Gastroesophageal sphincter (tissue), 3 donors: Measurements from ENCODE around the gene GRB2.

Experiments used
- CTCF ChIP-seq, 4 experiments: fragments of 200-600 bp in 2 of 4; fragments of 450-650 bp in 2 of 4; sonication (generic) in 1 of 4; IDR thresholded peaks; one replicate each; pipeline ENCODE4 v1.5.1; 2017 to 2019; ENCODE audit warnings: antibody characterized with exemption in 4 of 4, mild to moderate bottlenecking in 2 of 4, moderate library complexity in 2 of 4
- EP300 ChIP-seq: sonication (generic); formaldehyde crosslinking; IDR thresholded peaks from one replicate; pipeline ENCODE4 v1.6.1; 2017; ENCODE audit warnings: antibody characterized with exemption, mild to moderate bottlenecking
- POLR2A ChIP-seq, 2 donors: fragments of 450-650 bp; IDR thresholded peaks; one replicate each; pipeline ENCODE4 v1.6.1; 2017; ENCODE audit warnings: antibody characterized with exemption in 2 of 2, mild to moderate bottlenecking in 2 of 2, moderate library complexity in 1 of 2
- POLR2AphosphoS5 ChIP-seq: sonication (generic); formaldehyde crosslinking; IDR thresholded peaks from one replicate; pipeline ENCODE4 v1.6.1; 2017; ENCODE audit warnings: antibody characterized with exemption

- TF ChIP-seq POLR2AphosphoS5 (no peak), POLR2A (IDR thresholded peaks at IDR 0.05) (no peak), CTCF (IDR thresholded peaks at IDR 0.05) (no peak), EP300 (no peak)
These were observed 41.4 kb downstream of the GRB2 start for GRCh38 chr17:75364078-75364477.
